ENCODE data around the gene YIPF7. TPM values are rescaled to one million over a fixed set of nuclear protein-coding genes. Genes with fewer than 3 reads are reported as not detected.

YIPF7 gene
- polyA plus RNA-seq, 2 of the 4 experiments (the other 2 are of a cell fraction): not detected

- DNase-seq (ENCODE audit: low read depth in 1 of 2, low spot score in 1 of 2) (no peak), ATAC-seq (no peak), FAIRE-seq (no peak)
- WGBS (ENCODE audit: missing lambda C conversion rate): 40% methylated on average over 3 of the region's 3 CpGs
- no peak overlapping the region for H3K4me3 ChIP-seq
- no peak overlapping the region for H3K4me2 ChIP-seq
- ChIA-PET CTCF (no interaction called here), POLR2A (no interaction called here)
- no peak for TF ChIP-seq FOXS1 (CRISPR knock-in tag; IDR thresholded peaks at IDR 0.05)
- TF ChIP-seq, protein P1, sequence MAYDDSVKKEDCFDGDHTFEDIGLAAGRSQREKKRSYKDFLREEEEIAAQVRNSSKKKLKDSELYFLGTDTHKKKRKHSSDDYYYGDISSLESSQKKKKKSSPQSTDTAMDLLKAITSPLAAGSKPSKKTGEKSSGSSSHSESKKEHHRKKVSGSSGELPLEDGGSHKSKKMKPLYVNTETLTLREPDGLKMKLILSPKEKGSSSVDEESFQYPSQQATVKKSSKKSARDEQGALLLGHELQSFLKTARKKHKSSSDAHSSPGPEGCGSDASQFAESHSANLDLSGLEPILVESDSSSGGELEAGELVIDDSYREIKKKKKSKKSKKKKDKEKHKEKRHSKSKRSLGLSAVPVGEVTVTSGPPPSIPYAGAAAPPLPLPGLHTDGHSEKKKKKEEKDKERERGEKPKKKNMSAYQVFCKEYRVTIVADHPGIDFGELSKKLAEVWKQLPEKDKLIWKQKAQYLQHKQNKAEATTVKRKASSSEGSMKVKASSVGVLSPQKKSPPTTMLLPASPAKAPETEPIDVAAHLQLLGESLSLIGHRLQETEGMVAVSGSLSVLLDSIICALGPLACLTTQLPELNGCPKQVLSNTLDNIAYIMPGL (CRISPR knock-in tag; IDR thresholded peaks at IDR 0.05; ENCODE audit: borderline replicate concordance): no peak
- no peak for TF ChIP-seq NFE2L2 (conservative IDR thresholded peaks at IDR 0.05; ENCODE audit: low read length)
- no peak for TF ChIP-seq CTCF (IDR thresholded peaks at IDR 0.05)
- TF ChIP-seq, protein P2, sequence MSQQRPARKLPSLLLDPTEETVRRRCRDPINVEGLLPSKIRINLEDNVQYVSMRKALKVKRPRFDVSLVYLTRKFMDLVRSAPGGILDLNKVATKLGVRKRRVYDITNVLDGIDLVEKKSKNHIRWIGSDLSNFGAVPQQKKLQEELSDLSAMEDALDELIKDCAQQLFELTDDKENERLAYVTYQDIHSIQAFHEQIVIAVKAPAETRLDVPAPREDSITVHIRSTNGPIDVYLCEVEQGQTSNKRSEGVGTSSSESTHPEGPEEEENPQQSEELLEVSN (IDR thresholded peaks at IDR 0.05; ENCODE audit: borderline replicate concordance, low read depth): no peak
- TF ChIP-seq ZSCAN20 (CRISPR knock-in tag; IDR thresholded peaks at IDR 0.05): no peak
- no peak for TF ChIP-seq ESRRA (IDR thresholded peaks at IDR 0.05; ENCODE audit: borderline replicate concordance, low read length)
- H3K4me1 ChIP-seq: no peaks in the 10 kb centered on the region
- no peaks in the 10 kb centered on the region for H3K9me3 ChIP-seq
- H3K27ac ChIP-seq: no peak overlapping the region
Measured at GRCh38 chr4:44671636-44672035, 20.2 kb upstream of the YIPF7 start.

DNA sequence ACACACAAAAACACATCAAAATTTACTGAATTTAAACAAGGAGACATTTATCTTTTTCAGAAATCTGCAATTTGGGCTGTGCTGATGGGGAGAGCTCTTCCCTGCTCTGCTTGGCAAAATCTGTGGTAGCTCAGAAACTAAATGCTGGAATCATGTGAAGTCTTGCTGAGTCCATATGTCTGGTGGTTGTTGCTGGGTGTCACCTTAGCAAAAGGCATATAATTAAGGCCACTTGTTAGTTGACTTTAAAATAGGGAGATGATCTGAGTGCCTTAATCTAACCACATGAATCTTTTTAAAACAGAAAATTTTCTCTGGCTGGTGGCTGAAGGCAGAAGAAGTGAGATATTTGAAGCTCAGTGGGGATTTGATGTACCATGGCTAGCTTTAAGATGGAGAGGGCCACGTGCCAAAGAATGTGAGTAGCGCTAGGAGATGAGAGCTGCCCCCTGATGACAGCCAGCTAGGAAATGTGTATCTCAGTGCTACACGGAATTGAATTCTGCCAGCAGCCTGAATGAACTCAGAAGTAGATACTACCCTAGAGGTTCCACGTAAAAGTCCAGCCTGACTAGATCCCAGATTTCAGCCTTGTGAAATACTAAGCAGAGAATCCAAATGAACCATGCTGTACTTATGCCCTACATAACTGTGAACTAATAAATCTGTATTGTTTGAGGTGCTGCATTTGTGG, 19.2 kb upstream of the YIPF7 start:
- no peak for ATAC-seq
- WGBS (ENCODE audit: missing lambda C conversion rate): 20% methylated on average over 4 of the region's 4 CpGs
- Histone ChIP-seq H3K4me1 (no peaks in the 10 kb centered on the region), H3K9me3 (no peaks in the 10 kb centered on the region), H3K27ac (no peak overlapping the region), H3K4me2 (no peak overlapping the region), H3K4me3 (no peak overlapping the region)
- no peak for DNase-seq (ENCODE audit: low read depth in 1 of 2, low spot score in 1 of 2)
- no peak for FAIRE-seq
- no peak for TF ChIP-seq MAFK (IDR thresholded peaks at IDR 0.05; ENCODE audit: partially characterized antibody)
- TF ChIP-seq, protein P3, sequence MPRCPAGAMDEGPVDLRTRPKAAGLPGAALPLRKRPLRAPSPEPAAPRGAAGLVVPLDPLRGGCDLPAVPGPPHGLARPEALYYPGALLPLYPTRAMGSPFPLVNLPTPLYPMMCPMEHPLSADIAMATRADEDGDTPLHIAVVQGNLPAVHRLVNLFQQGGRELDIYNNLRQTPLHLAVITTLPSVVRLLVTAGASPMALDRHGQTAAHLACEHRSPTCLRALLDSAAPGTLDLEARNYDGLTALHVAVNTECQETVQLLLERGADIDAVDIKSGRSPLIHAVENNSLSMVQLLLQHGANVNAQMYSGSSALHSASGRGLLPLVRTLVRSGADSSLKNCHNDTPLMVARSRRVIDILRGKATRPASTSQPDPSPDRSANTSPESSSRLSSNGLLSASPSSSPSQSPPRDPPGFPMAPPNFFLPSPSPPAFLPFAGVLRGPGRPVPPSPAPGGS (IDR thresholded peaks at IDR 0.05): no peak
- no peak for TF ChIP-seq REST (IDR thresholded peaks at IDR 0.05)
- no peak for TF ChIP-seq HES2 (IDR thresholded peaks at IDR 0.05)
- TF ChIP-seq RFX5 (IDR thresholded peaks at IDR 0.05): no peak
- TF ChIP-seq POLR2AphosphoS2 (conservative IDR thresholded peaks at IDR 0.05; ENCODE audit: low read length): no peak
- ChIA-PET CTCF (no interaction called here), POLR2A (no interaction called here)
